Loucy (cell line): ENCODE measurements around the gene TRIP4.
"Not testable (repeated sequence)": the region's sequence is repeated elsewhere in the genome, so short reads cannot be mapped to it uniquely, and the experiment has no call there.

Source experiments
- CTCF ChIP-seq: fragments of 200-600 bp; sonication (generic); conservative IDR thresholded peaks from 2 replicates; pipeline ENCODE4 v1.5.1; 2014; ENCODE audit warnings: mild to moderate bottlenecking, antibody characterized with exemption, low read length
- EZH2phosphoT487 ChIP-seq: fragments of 200-600 bp; IDR thresholded peaks from 2 replicates; pipeline ENCODE4 v1.6.1; 2018; ENCODE audit warnings: antibody characterized with exemption, mild to moderate bottlenecking, moderate library complexity, borderline replicate concordance

- TF ChIP-seq CTCF, EZH2phosphoT487: not testable (repeated sequence)
Measured at GRCh38 chr15:64346242-64346641, 41.4 kb upstream of the TRIP4 start.
